Neutrophil (primary cell): ENCODE data around the gene DNAH11.

Experiments
- H3K27ac ChIP-seq: fragments of 200-600 bp; sonication (generic); 2 replicates; pipeline ENCODE4 v1.5.1; 2016; ENCODE audit warnings: mild to moderate bottlenecking, moderate library complexity
- H3K27me3 ChIP-seq: fragments of 200-600 bp; sonication (generic); 2 replicates; pipeline ENCODE4 v1.6.0; 2016; ENCODE audit warnings: mild to moderate bottlenecking
- H3K36me3 ChIP-seq: fragments of 200-600 bp; sonication (generic); 2 replicates; pipeline ENCODE4 v1.5.1; 2017
- H3K4me1 ChIP-seq, 2 experiments: fragments of 200-600 bp in 1 of 2; sonication (generic) in 1 of 2; 1 replicate in 1 of 2; 2 replicates in 1 of 2; pipeline versions ENCODE4 v1.5.1 to v1.6.1; 2013 to 2016; ENCODE audit warnings: low read depth in 1 of 2, low read length in 1 of 2, mild to moderate bottlenecking in 1 of 2, moderate library complexity in 1 of 2; ENCODE audit not compliant: control insufficient read depth in 1 of 2, insufficient read depth in 1 of 2
- H3K4me3 ChIP-seq, 2 experiments: fragments of 200-600 bp in 1 of 2; sonication (generic) in 1 of 2; 1 replicate in 1 of 2; 2 replicates in 1 of 2; pipeline ENCODE4 v1.5.1; 2013 to 2016; ENCODE audit warnings: low read depth in 1 of 2, low read length in 1 of 2, mild to moderate bottlenecking in 1 of 2, moderate library complexity in 1 of 2
- H3K9me3 ChIP-seq: fragments of 200-600 bp; sonication (generic); 2 replicates; pipeline ENCODE4 v1.5.1; 2016
- CTCF ChIP-seq: fragments of 200-600 bp; sonication (generic); IDR thresholded peaks from 2 replicates; pipeline ENCODE4 v1.5.1; 2016; ENCODE audit warnings: antibody characterized with exemption

Gene DNAH11

GRCh38 chr7:21544303-21544656 lies 1.4 kb downstream of the DNAH11 start:
- H3K27me3 ChIP-seq: peaks cover 83% of the 10 kb centered on the region
- no peaks in the 10 kb centered on the region for H3K9me3 ChIP-seq
- H3K4me1 ChIP-seq: peaks cover 8 to 11% of the 10 kb centered on the region in 2 experiments
- no peaks in the 10 kb centered on the region for H3K36me3 ChIP-seq
- TF ChIP-seq CTCF: no peak
- no peak overlapping the region for H3K27ac ChIP-seq
- no peak overlapping the region for H3K4me3 ChIP-seq

GRCh38 chr7:21544715-21545114 lies 1.9 kb downstream of the DNAH11 start:
- Histone ChIP-seq H3K9me3 (no peaks in the 10 kb centered on the region), H3K4me3 (no peak overlapping the region), H3K27me3 (peaks cover 79% of the 10 kb centered on the region), H3K4me1 (peaks cover 8 to 11% of the 10 kb centered on the region in 2 experiments), H3K36me3 (no peaks in the 10 kb centered on the region), H3K27ac (no peak overlapping the region)
- TF ChIP-seq CTCF: no peak

GRCh38 chr7:21547501-21547900 lies 4.7 kb downstream of the DNAH11 start:
- Histone ChIP-seq H3K4me3 (no peak overlapping the region), H3K27ac (no peak overlapping the region), H3K36me3 (no peaks in the 10 kb centered on the region), H3K4me1 (peaks cover 8 to 11% of the 10 kb centered on the region in 2 experiments), H3K9me3 (no peaks in the 10 kb centered on the region), H3K27me3 (peaks cover 51% of the 10 kb centered on the region)
- TF ChIP-seq CTCF: no peak

GRCh38 chr7:21548491-21548890 lies 5.7 kb downstream of the DNAH11 start:
- H3K4me3 ChIP-seq: no peak overlapping the region
- H3K9me3 ChIP-seq: no peaks in the 10 kb centered on the region
- no peak overlapping the region for H3K27ac ChIP-seq
- peaks cover 1 to 3% of the 10 kb centered on the region in 2 experiments for H3K4me1 ChIP-seq
- TF ChIP-seq CTCF: no peak
- H3K27me3 ChIP-seq: peaks cover 41% of the 10 kb centered on the region
- no peaks in the 10 kb centered on the region for H3K36me3 ChIP-seq

- Histone ChIP-seq H3K27me3 (peaks cover 25% of the 10 kb centered on the region), H3K4me1 (no peaks in the 10 kb centered on the region), H3K36me3 (no peaks in the 10 kb centered on the region), H3K9me3 (no peaks in the 10 kb centered on the region), H3K27ac (no peak overlapping the region), H3K4me3 (no peak overlapping the region)
- no peak for TF ChIP-seq CTCF
Measured at GRCh38 chr7:21550076-21550475, 7.2 kb downstream of the DNAH11 start.
